ENCODE results near the gene HACD2.
"Not testable (repeated sequence)": the region's sequence is repeated elsewhere in the genome, so short reads cannot be mapped to it uniquely, and the experiment has no call there.

The HACD2 gene

GRCh38 chr3:123488645-123489347 lies 96.1 kb downstream of the HACD2 start:
- no peak for DNase-seq (ENCODE audit: insufficient read length, low spot score)
- FAIRE-seq: no peak

GRCh38 chr3:123487063-123487462 lies 97.8 kb downstream of the HACD2 start:
- DNase-seq (ENCODE audit: insufficient read length, low spot score); FAIRE-seq: not testable (repeated sequence)

DNA sequence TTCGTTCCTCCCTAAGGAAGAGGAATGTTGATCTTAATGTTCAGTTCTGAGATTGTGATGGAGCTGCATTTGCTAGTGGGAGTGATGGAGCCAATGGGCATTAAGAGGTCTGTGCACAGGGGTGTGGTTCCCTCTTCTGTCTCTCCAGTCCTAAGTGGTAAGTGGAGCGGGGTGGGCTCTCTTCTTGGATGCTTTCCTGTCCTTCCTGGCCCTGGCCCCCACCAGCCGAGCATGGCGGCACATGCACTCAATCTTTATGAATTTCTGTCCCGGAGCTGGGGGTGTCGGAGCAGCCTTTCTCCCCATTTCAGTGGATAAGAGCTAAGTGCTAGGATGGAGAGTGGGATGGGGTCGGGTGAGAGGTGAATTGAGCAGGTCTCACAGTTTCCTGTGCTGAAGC lies 98.4 kb downstream of the HACD2 start:
- FAIRE-seq (no peak), DNase-seq (ENCODE audit: insufficient read length, low spot score) (no peak)

GRCh38 chr3:123485551-123485950 lies 99.3 kb downstream of the HACD2 start:
- DNase-seq (ENCODE audit: insufficient read length, low spot score): no peak
- no peak for FAIRE-seq

GRCh38 chr3:123483146-123483545 lies 101.7 kb downstream of the HACD2 start:
- FAIRE-seq: no peak

GRCh38 chr3:123481722-123482457 lies 103.0 kb downstream of the HACD2 start:
- DNase-seq (ENCODE audit: insufficient read length, low spot score) (no peak), FAIRE-seq (no peak)

More at GRCh38 chr3:123483146-123483545, 101.7 kb downstream of the HACD2 start:
- no peak for DNase-seq (ENCODE audit: insufficient read length, low spot score)

DNA sequence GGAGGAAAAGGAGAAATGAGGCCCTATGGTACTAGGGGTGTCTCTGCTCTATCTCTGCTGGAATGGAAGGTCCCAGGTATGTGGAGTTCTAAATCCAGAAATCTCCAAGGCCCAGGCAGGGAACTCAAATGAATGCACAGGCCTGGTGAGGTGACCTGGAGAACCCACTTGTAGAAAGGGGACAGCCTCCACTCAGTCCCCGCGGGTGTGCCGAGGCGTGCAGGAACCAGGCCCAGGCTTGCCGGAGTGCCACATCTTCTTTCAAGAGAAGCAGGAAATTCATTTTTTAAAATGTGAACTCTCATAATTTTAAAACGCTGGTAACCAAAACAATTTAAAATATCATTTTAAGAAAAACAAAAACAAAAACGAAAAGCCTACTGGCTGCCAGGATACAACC lies 103.8 kb downstream of the HACD2 start:
- no peak for FAIRE-seq
- DNase-seq (ENCODE audit: insufficient read length, low spot score): no peak

DNA sequence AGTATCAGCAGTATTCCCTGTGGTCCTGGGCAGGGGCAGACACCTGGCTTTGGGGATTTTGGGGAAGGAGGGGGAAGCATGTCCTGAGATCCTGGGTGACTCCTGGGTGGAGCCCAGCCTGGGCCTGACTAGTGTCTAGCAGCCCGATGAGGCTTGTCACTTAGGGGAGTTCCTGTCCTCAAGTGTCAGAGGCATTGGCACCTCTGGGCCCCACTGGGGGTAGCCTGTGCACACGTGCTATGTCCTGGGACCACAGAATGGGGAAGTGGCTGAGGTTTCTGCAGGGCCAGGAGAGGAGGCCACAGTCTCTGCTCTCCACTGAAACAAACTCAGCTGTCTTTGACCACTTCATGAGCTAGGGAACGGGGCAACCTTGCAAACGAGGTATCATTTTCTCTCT lies 104.4 kb downstream of the HACD2 start:
- FAIRE-seq (no peak), DNase-seq (ENCODE audit: insufficient read length, low spot score) (no peak)

- DNase-seq (ENCODE audit: insufficient read length, low spot score) (no peak), FAIRE-seq (no peak)
Measured at GRCh38 chr3:123479891-123480290, 105.0 kb downstream of the HACD2 start.

- no peak for FAIRE-seq
- DNase-seq (ENCODE audit: insufficient read length, low spot score): no peak
Measured at GRCh38 chr3:123478314-123478713, 106.5 kb downstream of the HACD2 start.

GRCh38 chr3:123476967-123477750 lies 107.7 kb downstream of the HACD2 start:
- FAIRE-seq (no peak), DNase-seq (ENCODE audit: insufficient read length, low spot score) (no peak)

GRCh38 chr3:123475786-123476185 lies 109.1 kb downstream of the HACD2 start:
- no peak for FAIRE-seq
- no peak for DNase-seq (ENCODE audit: insufficient read length, low spot score)

- FAIRE-seq: no peak
- no peak for DNase-seq (ENCODE audit: insufficient read length, low spot score)
Measured at GRCh38 chr3:123471106-123471505, 113.7 kb downstream of the HACD2 start.

DNA sequence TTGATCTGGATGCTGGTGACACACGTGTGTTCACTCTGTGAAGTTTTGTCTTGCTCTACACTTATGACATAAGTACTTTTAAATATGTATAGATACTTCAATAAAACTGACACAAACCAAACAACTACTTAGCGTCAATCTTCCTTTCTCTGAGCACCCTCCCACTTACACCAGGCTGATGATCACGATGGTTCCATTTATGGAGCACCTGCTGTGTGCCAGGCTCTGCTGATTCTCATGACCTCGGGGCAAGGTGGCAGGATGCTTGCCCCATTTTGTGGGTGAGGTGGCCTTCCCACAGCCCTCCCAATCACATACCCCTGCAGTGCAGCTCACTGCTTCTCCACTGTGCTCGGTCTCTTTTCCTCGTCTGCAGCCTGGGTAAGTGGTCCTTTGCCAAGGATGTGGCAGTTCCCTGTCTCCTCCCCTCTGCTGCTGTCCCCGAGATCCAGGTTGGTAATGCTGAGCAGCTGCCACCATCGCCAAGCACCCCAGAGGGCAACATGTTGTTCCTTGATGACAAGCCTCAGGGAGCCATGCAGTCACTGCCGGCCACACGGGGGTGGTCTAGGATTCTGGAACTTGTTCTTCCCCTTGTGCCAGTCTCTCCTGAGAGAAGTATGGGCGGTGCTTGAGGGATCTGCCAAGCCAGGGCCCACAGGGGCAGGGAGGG lies 115.4 kb downstream of the HACD2 start:
- DNase-seq (ENCODE audit: insufficient read length, low spot score) (no peak), FAIRE-seq (no peak)

- DNase-seq (ENCODE audit: insufficient read length, low spot score) (no peak), FAIRE-seq (no peak)
Measured at GRCh38 chr3:123467046-123467445, 117.8 kb downstream of the HACD2 start.

DNA sequence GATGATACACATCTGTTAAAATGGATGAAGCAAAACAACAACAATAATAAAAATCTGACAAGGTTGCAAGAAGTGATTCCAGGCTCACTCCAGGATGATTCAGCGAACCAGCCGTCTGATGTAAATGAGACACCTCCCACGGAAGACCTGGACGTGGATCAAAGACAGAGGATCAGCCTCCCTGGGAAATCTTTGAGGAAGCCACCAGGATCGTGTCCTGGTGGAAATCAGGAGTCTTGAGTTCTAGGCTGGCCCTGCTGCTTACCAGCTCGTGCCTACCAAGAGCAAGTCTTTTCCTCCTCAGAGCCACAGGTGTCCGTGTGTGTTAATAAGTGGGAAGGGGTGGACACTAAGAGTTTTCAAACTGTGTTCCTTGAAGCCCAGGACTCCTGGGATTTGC lies 120.6 kb downstream of the HACD2 start:
- DNase-seq (ENCODE audit: insufficient read length, low spot score) (no peak), FAIRE-seq (no peak)

DNA sequence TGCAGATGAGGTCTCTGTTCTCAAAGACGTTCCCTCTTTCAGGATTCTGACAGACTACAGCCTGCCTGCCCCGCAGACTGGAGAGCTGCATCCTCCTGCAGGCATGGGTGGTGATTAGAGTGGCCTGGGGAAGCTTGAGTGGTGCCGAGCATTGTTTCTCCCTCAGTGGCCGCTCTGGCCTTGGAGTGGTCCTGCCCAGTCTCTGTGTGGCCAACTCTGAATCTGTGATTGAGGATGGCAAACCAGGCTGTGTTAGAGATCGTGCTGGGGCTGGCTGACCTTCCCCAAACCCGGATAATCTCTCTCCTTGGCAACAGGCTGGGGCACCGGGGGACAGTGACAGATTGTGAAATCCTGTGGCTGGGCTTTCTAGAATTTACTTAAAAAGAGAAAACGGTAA lies 125.0 kb downstream of the HACD2 start:
- DNase-seq (ENCODE audit: insufficient read length, low spot score) (no peak), FAIRE-seq (no peak)

- DNase-seq (ENCODE audit: insufficient read length, low spot score) (no peak), FAIRE-seq (no peak)
Measured at GRCh38 chr3:123458255-123458654, 126.6 kb downstream of the HACD2 start.

GRCh38 chr3:123457841-123458240 lies 127.0 kb downstream of the HACD2 start:
- DNase-seq (ENCODE audit: insufficient read length, low spot score) (no peak), FAIRE-seq (no peak)

GRCh38 chr3:123453675-123454074 lies 131.2 kb downstream of the HACD2 start:
- no peak for DNase-seq (ENCODE audit: insufficient read length, low spot score)
- FAIRE-seq: no peak

- DNase-seq (ENCODE audit: insufficient read length, low spot score) (no peak), FAIRE-seq (no peak)
Measured at GRCh38 chr3:123451186-123451585, 133.7 kb downstream of the HACD2 start.

Data from HTR-8/SVneo (cell line).